Measurements from ENCODE around the gene TTBK1. TPM values are rescaled to one million over a fixed set of nuclear protein-coding genes. Genes with fewer than 3 reads are reported as not detected.

Gene TTBK1
- total and polyA plus RNA-seq, 12 donors = 0.17 to 5.4 (median 0.65) TPM

GRCh38 chr6:43241446-43241845 is 1.8 kb upstream of the TTBK1 start:
- Histone ChIP-seq H3K27me3 (peaks cover 24% of the 10 kb centered on the region), H3K4me3 (no peak overlapping the region), H3K27ac (no peak overlapping the region), H3K4me1 (replicated peaks in 1 of 2) (peaks cover 0 to 2% of the 10 kb centered on the region in 2 donors), H3K9me3 (replicated peaks in 1 of 3) (no peaks in the 10 kb centered on the region), H3K36me3 (replicated peaks in 1 of 2) (no peaks in the 10 kb centered on the region)
- TF ChIP-seq POLR2A (IDR thresholded peaks at IDR 0.05) = no peak
- TF ChIP-seq, protein P1, sequence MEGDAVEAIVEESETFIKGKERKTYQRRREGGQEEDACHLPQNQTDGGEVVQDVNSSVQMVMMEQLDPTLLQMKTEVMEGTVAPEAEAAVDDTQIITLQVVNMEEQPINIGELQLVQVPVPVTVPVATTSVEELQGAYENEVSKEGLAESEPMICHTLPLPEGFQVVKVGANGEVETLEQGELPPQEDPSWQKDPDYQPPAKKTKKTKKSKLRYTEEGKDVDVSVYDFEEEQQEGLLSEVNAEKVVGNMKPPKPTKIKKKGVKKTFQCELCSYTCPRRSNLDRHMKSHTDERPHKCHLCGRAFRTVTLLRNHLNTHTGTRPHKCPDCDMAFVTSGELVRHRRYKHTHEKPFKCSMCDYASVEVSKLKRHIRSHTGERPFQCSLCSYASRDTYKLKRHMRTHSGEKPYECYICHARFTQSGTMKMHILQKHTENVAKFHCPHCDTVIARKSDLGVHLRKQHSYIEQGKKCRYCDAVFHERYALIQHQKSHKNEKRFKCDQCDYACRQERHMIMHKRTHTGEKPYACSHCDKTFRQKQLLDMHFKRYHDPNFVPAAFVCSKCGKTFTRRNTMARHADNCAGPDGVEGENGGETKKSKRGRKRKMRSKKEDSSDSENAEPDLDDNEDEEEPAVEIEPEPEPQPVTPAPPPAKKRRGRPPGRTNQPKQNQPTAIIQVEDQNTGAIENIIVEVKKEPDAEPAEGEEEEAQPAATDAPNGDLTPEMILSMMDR (IDR thresholded peaks at IDR 0.05) = no peak
- no peak for DNase-seq
- intact Hi-C loops (cut with DNase I) = no loop called here
- WGBS, 4 donors = 76 to 96% (median 92%) methylated on average over 2 of the region's 2 CpGs

- TF ChIP-seq, protein P1 (IDR thresholded peaks at IDR 0.05) = no peak
- TF ChIP-seq POLR2A (IDR thresholded peaks at IDR 0.05) = no peak
- H3K27ac ChIP-seq = peak overlapping the region in 1 of 5 donors; percentile 30
- H3K4me1 ChIP-seq (replicated peaks in 1 of 2) = peaks cover 5 to 6% of the 10 kb centered on the region in 2 donors
- H3K27me3 ChIP-seq = peaks cover 24% of the 10 kb centered on the region
- no peaks in the 10 kb centered on the region for H3K9me3 ChIP-seq (replicated peaks in 1 of 3)
- intact Hi-C loops (cut with DNase I) = no loop called here
- WGBS, 4 donors = 28 to 51% (median 31%) methylated on average over 22 to 36 of the region's 37 CpGs
- no peak for DNase-seq
- H3K36me3 ChIP-seq (replicated peaks in 1 of 2) = no peaks in the 10 kb centered on the region
- no peak overlapping the region for H3K4me3 ChIP-seq
These were observed 512 bp downstream of the TTBK1 start for GRCh38 chr6:43243664-43244321.

DNA sequence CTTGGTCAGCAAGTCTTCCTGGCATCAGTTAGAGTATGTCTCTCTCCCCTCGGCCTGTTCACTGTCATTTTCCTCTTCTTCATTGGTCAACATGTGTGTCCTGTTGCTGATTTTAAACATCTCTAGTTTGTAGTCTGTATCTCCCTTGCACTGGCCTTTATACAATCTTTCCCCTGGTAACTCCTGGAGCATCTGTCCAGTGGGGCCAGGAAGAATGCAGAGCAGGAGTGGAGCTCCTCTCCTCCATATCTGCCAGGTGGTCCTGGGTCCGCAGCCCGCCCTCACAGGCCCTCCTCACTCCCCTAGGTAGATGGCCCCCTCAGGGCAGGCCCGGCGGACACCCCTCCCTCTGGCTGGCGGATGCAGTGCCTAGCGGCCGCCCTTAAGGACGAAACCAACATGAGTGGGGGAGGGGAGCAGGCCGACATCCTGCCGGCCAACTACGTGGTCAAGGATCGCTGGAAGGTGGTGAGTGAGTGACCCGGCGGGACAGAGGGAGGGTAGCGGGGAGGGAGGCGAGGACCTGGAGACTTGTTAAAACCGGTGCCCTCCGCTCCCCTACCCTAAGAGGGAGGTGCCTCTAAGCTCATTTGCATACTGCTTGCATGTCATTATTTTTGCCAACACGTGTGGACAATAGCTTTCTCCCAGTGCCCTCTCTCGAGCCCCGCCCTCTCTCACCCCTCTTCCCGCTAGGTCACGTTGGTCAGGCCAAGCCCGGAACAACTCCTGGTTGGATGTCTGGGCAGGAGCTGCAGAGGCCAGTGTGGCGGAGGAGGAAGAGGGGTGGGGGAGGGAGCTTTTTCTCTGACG is 3.2 kb downstream of the TTBK1 start:
- intact Hi-C loops (cut with DNase I) = no loop called here
- Histone ChIP-seq H3K4me3 (peak overlapping the region in 3 of 4 donors; percentile 19 to 60 (median 49)), H3K36me3 (replicated peaks in 1 of 2) (no peaks in the 10 kb centered on the region), H3K9me3 (replicated peaks in 1 of 3) (no peaks in the 10 kb centered on the region), H3K27me3 (peaks cover 22% of the 10 kb centered on the region), H3K27ac (peak overlapping the region in 3 of 5 donors; percentile 9 to 75 (median 50)), H3K4me1 (replicated peaks in 1 of 2) (peaks cover 5 to 6% of the 10 kb centered on the region in 2 donors)
- peak in 1 of 2 donors; percentile 9 for TF ChIP-seq POLR2A (IDR thresholded peaks at IDR 0.05)
- TF ChIP-seq, protein P1 (IDR thresholded peaks at IDR 0.05) = no peak
- peak; percentile 71 to 91 (median 86) for DNase-seq
- 18 to 20% (median 19%) methylated on average over 15 to 27 of the region's 27 CpGs for WGBS, 4 donors
